Left lung (tissue), 10 donors: Measurements from ENCODE around the gene BMPR2. TPM values are rescaled to one million over a fixed set of nuclear protein-coding genes. Genes with fewer than 3 reads are reported as not detected.

Experiments
- ATAC-seq: fragments of 200-7000 bp; cut with Tn5 transposase; one replicate; pipeline ENCODE4 v1.9.1; 2020; ENCODE audit warnings: moderate library complexity
- DNase-seq, 4 donors: peaks; one replicate each; pipeline ENCODE4 v3.0.0-alpha.2; 2013 to 2020
- H3K27ac ChIP-seq, 2 donors: fragments of 200-600 bp; sonication (generic) in 1 of 2; one replicate each; pipeline versions ENCODE4 v1.5.0 to v1.8.0; 2020 to 2021
- H3K27me3 ChIP-seq, 2 donors: fragments of 200-600 bp; sonication (generic) in 1 of 2; one replicate each; pipeline versions ENCODE4 v1.5.0 to v1.8.0; 2020 to 2021
- H3K36me3 ChIP-seq, 2 donors: fragments of 200-600 bp; sonication (generic) in 1 of 2; one replicate each; pipeline versions ENCODE4 v1.5.0 to v1.8.0; 2020 to 2021
- H3K4me1 ChIP-seq, 2 donors: fragments of 200-600 bp; one replicate each; pipeline ENCODE4 v1.8.0; 2021
- H3K4me3 ChIP-seq, 2 donors: fragments of 200-600 bp; sonication (generic) in 1 of 2; one replicate each; pipeline versions ENCODE4 v1.5.0 to v1.8.0; 2020 to 2021; ENCODE audit warnings: mild to moderate bottlenecking in 1 of 2
- H3K9me3 ChIP-seq, 2 donors: fragments of 200-600 bp; sonication (generic) in 1 of 2; one replicate each; pipeline versions ENCODE4 v1.5.0 to v1.8.0; 2020 to 2021
- intact Hi-C, 2 donors: fragments of 100-400 bp; cut with DNase I; formaldehyde crosslinking; loops; one replicate each; pipeline versions ENCODE4 v1.11.2 to v1.14.2; 2022
- polyA plus RNA-seq, 6 donors: library from polyadenylated mRNA; unstranded; fragments of 120-200 nt; gene quantifications; one replicate each; pipeline ENCODE4 v1.2.1, GENCODE V29; 2013; ENCODE audit not compliant: insufficient read length in 6 of 6
- total RNA-seq, 2 donors: library from RNA; stranded (reverse); fragmentation: NEBNext Ultra II Directional; extraction: Animal tissue kit (Norgen Biotek cat#: 25700); gene quantifications; one replicate each; pipeline ENCODE4 v1.2.1, GENCODE V29; 2021
- TF ChIP-seq, protein P1 (sequence below), 2 donors: fragments of 200-600 bp; sonication (generic) in 1 of 2; IDR thresholded peaks; one replicate each; pipeline versions ENCODE4 v1.5.0 to v1.8.0; 2021; ENCODE audit warnings: antibody characterized with exemption in 2 of 2
- donor health status: DM: no; HTN: yes; CAD: no.
- donor health status: DM: no; HTN: no; CAD: no.

BMPR2 gene
- total and polyA plus RNA-seq, 8 donors, result 68.3 to 99.7 (median 83.6) TPM

DNA sequence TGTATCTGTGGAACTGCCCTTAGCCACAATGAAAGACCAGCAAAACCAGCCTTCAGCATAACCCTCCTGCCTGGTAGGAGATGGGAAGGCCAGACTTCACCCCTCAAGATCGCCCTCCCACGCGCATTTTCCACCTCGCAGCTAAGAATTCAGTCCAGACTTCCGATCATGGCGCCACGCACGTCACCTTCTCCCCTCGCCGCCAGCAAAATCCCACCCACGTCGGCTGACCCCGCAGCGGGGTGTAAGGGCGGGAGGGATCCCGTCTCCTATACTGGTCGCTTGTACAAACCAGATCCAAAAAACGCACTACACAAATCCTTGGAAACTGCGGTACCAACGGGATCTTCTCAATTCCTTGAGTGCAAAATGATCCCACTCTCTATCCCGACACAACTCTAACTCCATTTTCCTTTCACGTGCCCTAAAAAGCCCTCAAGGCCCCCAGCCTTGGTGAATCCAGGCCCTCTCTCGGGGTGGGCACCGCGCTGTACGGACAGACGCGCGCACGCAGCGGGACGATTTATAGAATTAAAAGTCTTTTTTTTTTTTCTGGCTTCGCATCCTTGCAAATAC is 1.0 kb upstream of the BMPR2 start:
- H3K4me1 ChIP-seq, result peaks cover 5 to 31% of the 10 kb centered on the region in 2 donors
- peak; percentile 9 for ATAC-seq
- no peaks in the 10 kb centered on the region for H3K9me3 ChIP-seq
- peak; percentile 61 to 85 (median 81) for DNase-seq
- TF ChIP-seq, protein P1, sequence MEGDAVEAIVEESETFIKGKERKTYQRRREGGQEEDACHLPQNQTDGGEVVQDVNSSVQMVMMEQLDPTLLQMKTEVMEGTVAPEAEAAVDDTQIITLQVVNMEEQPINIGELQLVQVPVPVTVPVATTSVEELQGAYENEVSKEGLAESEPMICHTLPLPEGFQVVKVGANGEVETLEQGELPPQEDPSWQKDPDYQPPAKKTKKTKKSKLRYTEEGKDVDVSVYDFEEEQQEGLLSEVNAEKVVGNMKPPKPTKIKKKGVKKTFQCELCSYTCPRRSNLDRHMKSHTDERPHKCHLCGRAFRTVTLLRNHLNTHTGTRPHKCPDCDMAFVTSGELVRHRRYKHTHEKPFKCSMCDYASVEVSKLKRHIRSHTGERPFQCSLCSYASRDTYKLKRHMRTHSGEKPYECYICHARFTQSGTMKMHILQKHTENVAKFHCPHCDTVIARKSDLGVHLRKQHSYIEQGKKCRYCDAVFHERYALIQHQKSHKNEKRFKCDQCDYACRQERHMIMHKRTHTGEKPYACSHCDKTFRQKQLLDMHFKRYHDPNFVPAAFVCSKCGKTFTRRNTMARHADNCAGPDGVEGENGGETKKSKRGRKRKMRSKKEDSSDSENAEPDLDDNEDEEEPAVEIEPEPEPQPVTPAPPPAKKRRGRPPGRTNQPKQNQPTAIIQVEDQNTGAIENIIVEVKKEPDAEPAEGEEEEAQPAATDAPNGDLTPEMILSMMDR (IDR thresholded peaks at IDR 0.05), result no peak
- H3K27ac ChIP-seq, result peak overlapping the region; percentile 95 to 98
- H3K4me3 ChIP-seq, result peak overlapping the region; percentile 70 to 84
- H3K36me3 ChIP-seq, result no peaks in the 10 kb centered on the region
- intact Hi-C loops, result no loop called here
- H3K27me3 ChIP-seq, result peaks cover 0 to 9% of the 10 kb centered on the region in 2 donors

DNA sequence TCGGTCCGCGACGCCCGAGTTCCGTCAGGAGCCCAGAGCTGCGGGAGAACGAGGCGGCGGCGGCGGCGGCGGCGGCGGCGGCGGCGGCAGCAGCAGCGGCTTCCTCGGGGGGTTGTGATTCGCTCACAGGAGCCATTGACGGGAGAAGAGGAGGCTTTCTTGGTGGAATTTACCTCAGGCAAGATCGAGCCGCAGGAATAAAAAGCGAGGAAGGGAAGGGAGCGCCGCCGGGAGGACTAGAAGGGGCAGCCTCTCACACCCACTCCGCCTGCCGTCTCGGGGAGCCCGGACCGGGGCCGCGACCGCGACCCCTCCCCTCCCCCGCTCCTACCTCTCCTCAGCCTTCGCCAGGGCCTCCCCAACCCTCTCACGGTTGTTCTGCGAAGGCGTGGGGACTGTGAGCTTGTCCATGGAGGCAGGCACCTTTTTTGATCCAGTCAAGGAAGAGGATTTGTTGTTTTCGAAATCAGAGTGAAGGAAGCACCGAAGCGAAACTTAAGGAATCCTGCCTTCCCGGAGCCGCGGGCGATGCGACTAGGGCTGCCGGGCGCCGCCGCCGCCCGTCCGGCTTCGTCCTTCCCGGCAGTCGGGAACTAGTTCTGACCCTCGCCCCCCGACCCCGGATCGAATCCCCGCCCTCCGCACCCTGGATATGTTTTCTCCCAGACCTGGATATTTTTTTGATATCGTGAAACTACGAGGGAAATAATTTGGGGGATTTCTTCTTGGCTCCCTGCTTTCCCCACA is 506 bp downstream of the BMPR2 start:
- peaks cover 0 to 9% of the 10 kb centered on the region in 2 donors for H3K27me3 ChIP-seq
- peak; percentile 49 to 86 (median 56) for DNase-seq
- H3K9me3 ChIP-seq, result no peaks in the 10 kb centered on the region
- intact Hi-C loops, result no loop called here
- ATAC-seq, result peak; percentile 50
- H3K27ac ChIP-seq, result peak overlapping the region; percentile 95 to 98
- H3K4me3 ChIP-seq, result peak overlapping the region; percentile 70 to 84
- TF ChIP-seq, protein P1 (IDR thresholded peaks at IDR 0.05), result no peak
- H3K4me1 ChIP-seq, result peaks cover 5 to 44% of the 10 kb centered on the region in 2 donors
- no peaks in the 10 kb centered on the region for H3K36me3 ChIP-seq

DNA sequence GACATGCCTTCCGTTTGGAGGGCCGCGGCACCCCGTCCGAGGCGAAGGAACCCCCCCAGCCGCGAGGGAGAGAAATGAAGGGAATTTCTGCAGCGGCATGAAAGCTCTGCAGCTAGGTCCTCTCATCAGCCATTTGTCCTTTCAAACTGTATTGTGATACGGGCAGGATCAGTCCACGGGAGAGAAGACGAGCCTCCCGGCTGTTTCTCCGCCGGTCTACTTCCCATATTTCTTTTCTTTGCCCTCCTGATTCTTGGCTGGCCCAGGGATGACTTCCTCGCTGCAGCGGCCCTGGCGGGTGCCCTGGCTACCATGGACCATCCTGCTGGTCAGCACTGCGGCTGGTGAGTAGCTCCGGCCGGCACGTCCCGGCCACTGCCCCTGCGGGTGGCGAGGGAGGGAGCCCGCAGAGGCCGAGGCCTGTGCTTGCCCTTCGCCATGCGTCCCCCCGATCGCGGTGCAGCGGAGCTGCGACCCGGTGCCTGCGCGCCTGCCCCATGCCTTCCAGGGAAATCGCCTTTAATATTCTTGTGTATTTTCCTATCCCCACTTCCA is 1.2 kb downstream of the BMPR2 start:
- H3K27ac ChIP-seq, result peak overlapping the region; percentile 95 to 98
- peaks cover 0 to 9% of the 10 kb centered on the region in 2 donors for H3K27me3 ChIP-seq
- ATAC-seq (peak; percentile 34), DNase-seq (peak in 3 of 4 donors; percentile 39 to 90 (median 57))
- H3K36me3 ChIP-seq, result no peaks in the 10 kb centered on the region
- TF ChIP-seq, protein P1 (IDR thresholded peaks at IDR 0.05), result no peak
- H3K4me3 ChIP-seq, result peak overlapping the region; percentile 70 to 84
- peaks cover 8 to 48% of the 10 kb centered on the region in 2 donors for H3K4me1 ChIP-seq
- no peaks in the 10 kb centered on the region for H3K9me3 ChIP-seq
- intact Hi-C loops, result no loop called here

DNA sequence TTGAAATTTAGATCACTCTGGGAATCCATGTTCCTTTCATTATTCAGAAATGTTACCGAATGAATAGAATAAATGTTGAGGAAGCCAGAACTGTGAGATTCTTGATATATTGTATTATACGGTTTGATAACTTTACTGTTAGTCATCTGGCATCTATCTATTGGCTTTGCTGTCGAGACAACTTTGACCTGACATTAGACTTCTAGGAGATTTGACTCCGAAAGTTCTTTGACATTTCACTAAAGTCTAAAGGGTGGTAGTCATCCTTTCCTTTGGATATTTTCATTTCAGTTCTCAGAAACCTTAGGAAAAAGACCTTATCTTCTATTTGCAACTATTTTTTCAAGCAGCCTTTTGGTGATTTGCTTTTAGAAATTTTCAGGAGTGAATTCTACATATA is 1.9 kb downstream of the BMPR2 start:
- Histone ChIP-seq H3K27ac (peak overlapping the region; percentile 95 to 98), H3K4me3 (peak overlapping the region; percentile 70 to 84), H3K4me1 (peaks cover 10 to 52% of the 10 kb centered on the region in 2 donors), H3K36me3 (no peaks in the 10 kb centered on the region), H3K9me3 (no peaks in the 10 kb centered on the region), H3K27me3 (peaks cover 0 to 9% of the 10 kb centered on the region in 2 donors)
- no peak for DNase-seq
- no peak for ATAC-seq
- TF ChIP-seq, protein P1 (IDR thresholded peaks at IDR 0.05), result no peak
- intact Hi-C loops, result no loop called here
